ENCODE data around the gene C1orf210.
A peak's percentile ranks its signal among the peaks of the same experiment; 100 is the strongest.

Gene C1orf210

GRCh38 chr1:43277116-43277876 lies 8.1 kb downstream of the C1orf210 start:
- Histone ChIP-seq H4K91ac (ENCODE audit: low read depth, low read length, poor library complexity) (no peak overlapping the region), H2BK12ac (ENCODE audit: low read length) (no peak overlapping the region), H3K36me3 (replicated peaks in 1 of 2; ENCODE audit: control insufficient read depth in 2 of 2, insufficient read depth in 2 of 2, low read length in 2 of 2) (no peaks in the 10 kb centered on the region), H3K79me1 (ENCODE audit: low read depth, low read length) (no peaks in the 10 kb centered on the region), H3K27me3 (ENCODE audit: control insufficient read depth in 3 of 3, insufficient read depth in 3 of 3, low read depth in 1 of 3, low read length in 3 of 3) (peaks cover 0 to 2% (median 0%) of the 10 kb centered on the region in 3 experiments), H2AFZ (ENCODE audit: low read length) (no peak overlapping the region), H3K14ac (ENCODE audit: low read length) (no peak overlapping the region), H3K4me3 (ENCODE audit: low read length in 2 of 2) (peak overlapping the region in 1 of 2 donors; percentile 31), H4K8ac (ENCODE audit: low read depth, low read length) (no peak overlapping the region), H3K27ac (replicated peaks; ENCODE audit: low read length) (no peak overlapping the region), H3K4ac (ENCODE audit: low read length) (no peak overlapping the region), H2AK5ac (ENCODE audit: low read depth, low read length) (no peak overlapping the region), H3K4me1 (ENCODE audit: control insufficient read depth in 2 of 2, insufficient read depth in 1 of 2, low read depth in 1 of 2, low read length in 2 of 2) (peaks cover 4 to 5% of the 10 kb centered on the region in 2 donors), H3K18ac (ENCODE audit: low read length) (peak overlapping the region; percentile 15), H3K23ac (ENCODE audit: low read depth, low read length, poor library complexity) (no peak overlapping the region), H3K9ac (ENCODE audit: low read depth, low read length, poor library complexity) (no peak overlapping the region), H3K4me2 (ENCODE audit: insufficient read depth, low read length, poor library complexity, severe bottlenecking) (no peak overlapping the region), H2BK120ac (ENCODE audit: low read depth, low read length) (no peak overlapping the region), H2BK5ac (ENCODE audit: low read length) (no peak overlapping the region), H3K9me3 (replicated peaks in 1 of 2; ENCODE audit: control insufficient read depth in 2 of 2, insufficient read depth in 1 of 2, low read depth in 1 of 2, low read length in 2 of 2) (peaks cover 0 to 5% of the 10 kb centered on the region in 2 donors), H2BK15ac (ENCODE audit: low read length) (no peak overlapping the region)
- no CpG with 5 or more reads among the region's 7 CpGs for WGBS, 2 donors (ENCODE audit: extremely low coverage in 2 of 2, insufficient read length in 2 of 2, insufficient replicate concordance in 1 of 2)
- no peak for DNase-seq (ENCODE audit: low spot score)

GRCh38 chr1:43276673-43277072 lies 8.7 kb downstream of the C1orf210 start:
- no peak overlapping the region for H3K9ac ChIP-seq (ENCODE audit: low read depth, low read length, poor library complexity)
- no peak overlapping the region for H3K4me2 ChIP-seq (ENCODE audit: insufficient read depth, low read length, poor library complexity, severe bottlenecking)
- no CpG with 5 or more reads among the region's 7 CpGs for WGBS, 2 donors (ENCODE audit: extremely low coverage in 2 of 2, insufficient read length in 2 of 2, insufficient replicate concordance in 1 of 2)

GRCh38 chr1:43275826-43276620 lies 9.4 kb downstream of the C1orf210 start:
- H2BK12ac ChIP-seq (ENCODE audit: low read length) = no peak overlapping the region
- peak overlapping the region; percentile 41 for H2AK5ac ChIP-seq (ENCODE audit: low read depth, low read length)
- H3K23ac ChIP-seq (ENCODE audit: low read depth, low read length, poor library complexity) = peak overlapping the region; percentile 13
- WGBS, 2 donors (ENCODE audit: extremely low coverage in 2 of 2, insufficient read length in 2 of 2, insufficient replicate concordance in 1 of 2) = no CpG with 5 or more reads among the region's 12 CpGs
- H3K27ac ChIP-seq (replicated peaks; ENCODE audit: low read length) = no peak overlapping the region
- peaks cover 0 to 5% of the 10 kb centered on the region in 2 donors for H3K9me3 ChIP-seq (replicated peaks in 1 of 2; ENCODE audit: control insufficient read depth in 2 of 2, insufficient read depth in 1 of 2, low read depth in 1 of 2, low read length in 2 of 2)
- H2BK15ac ChIP-seq (ENCODE audit: low read length) = peak overlapping the region; percentile 26
- no peak overlapping the region for H3K4me3 ChIP-seq (ENCODE audit: low read length in 2 of 2)
- H2BK5ac ChIP-seq (ENCODE audit: low read length) = no peak overlapping the region
- H3K4me2 ChIP-seq (ENCODE audit: insufficient read depth, low read length, poor library complexity, severe bottlenecking) = no peak overlapping the region
- H3K4ac ChIP-seq (ENCODE audit: low read length) = no peak overlapping the region
- H2AFZ ChIP-seq (ENCODE audit: low read length) = no peak overlapping the region
- DNase-seq (ENCODE audit: low spot score) = no peak
- H3K14ac ChIP-seq (ENCODE audit: low read length) = no peak overlapping the region
- H3K36me3 ChIP-seq (replicated peaks in 1 of 2; ENCODE audit: control insufficient read depth in 2 of 2, insufficient read depth in 2 of 2, low read length in 2 of 2) = no peaks in the 10 kb centered on the region
- H3K9ac ChIP-seq (ENCODE audit: low read depth, low read length, poor library complexity) = no peak overlapping the region
- peaks cover 0 to 11% (median 0%) of the 10 kb centered on the region in 3 experiments for H3K27me3 ChIP-seq (ENCODE audit: control insufficient read depth in 3 of 3, insufficient read depth in 3 of 3, low read depth in 1 of 3, low read length in 3 of 3)
- peaks cover 3 to 7% of the 10 kb centered on the region in 2 donors for H3K4me1 ChIP-seq (ENCODE audit: control insufficient read depth in 2 of 2, insufficient read depth in 1 of 2, low read depth in 1 of 2, low read length in 2 of 2)
- no peak overlapping the region for H4K91ac ChIP-seq (ENCODE audit: low read depth, low read length, poor library complexity)
- H4K8ac ChIP-seq (ENCODE audit: low read depth, low read length) = no peak overlapping the region
- H3K79me1 ChIP-seq (ENCODE audit: low read depth, low read length) = no peaks in the 10 kb centered on the region
- H3K18ac ChIP-seq (ENCODE audit: low read length) = no peak overlapping the region
- H2BK120ac ChIP-seq (ENCODE audit: low read depth, low read length) = no peak overlapping the region

More at GRCh38 chr1:43276673-43277072, 8.7 kb downstream of the C1orf210 start:
- DNase-seq (ENCODE audit: low spot score) = no peak
- Histone ChIP-seq H3K9me3 (replicated peaks in 1 of 2; ENCODE audit: control insufficient read depth in 2 of 2, insufficient read depth in 1 of 2, low read depth in 1 of 2, low read length in 2 of 2) (peaks cover 0 to 5% of the 10 kb centered on the region in 2 donors), H2AK5ac (ENCODE audit: low read depth, low read length) (no peak overlapping the region), H2BK120ac (ENCODE audit: low read depth, low read length) (no peak overlapping the region), H2BK12ac (ENCODE audit: low read length) (no peak overlapping the region), H3K4me1 (ENCODE audit: control insufficient read depth in 2 of 2, insufficient read depth in 1 of 2, low read depth in 1 of 2, low read length in 2 of 2) (peaks cover 3% of the 10 kb centered on the region in 2 donors), H3K18ac (ENCODE audit: low read length) (no peak overlapping the region), H3K4me3 (ENCODE audit: low read length in 2 of 2) (no peak overlapping the region), H2BK15ac (ENCODE audit: low read length) (no peak overlapping the region), H3K79me1 (ENCODE audit: low read depth, low read length) (no peaks in the 10 kb centered on the region), H3K14ac (ENCODE audit: low read length) (no peak overlapping the region), H2AFZ (ENCODE audit: low read length) (no peak overlapping the region), H4K8ac (ENCODE audit: low read depth, low read length) (no peak overlapping the region), H3K4ac (ENCODE audit: low read length) (no peak overlapping the region), H2BK5ac (ENCODE audit: low read length) (no peak overlapping the region), H4K91ac (ENCODE audit: low read depth, low read length, poor library complexity) (no peak overlapping the region), H3K23ac (ENCODE audit: low read depth, low read length, poor library complexity) (no peak overlapping the region), H3K27me3 (ENCODE audit: control insufficient read depth in 3 of 3, insufficient read depth in 3 of 3, low read depth in 1 of 3, low read length in 3 of 3) (peaks cover 0 to 6% (median 0%) of the 10 kb centered on the region in 3 experiments), H3K36me3 (replicated peaks in 1 of 2; ENCODE audit: control insufficient read depth in 2 of 2, insufficient read depth in 2 of 2, low read length in 2 of 2) (no peaks in the 10 kb centered on the region), H3K27ac (replicated peaks; ENCODE audit: low read length) (no peak overlapping the region)

GRCh38 chr1:43274804-43275180 lies 10.6 kb downstream of the C1orf210 start:
- no peak overlapping the region for H2BK120ac ChIP-seq (ENCODE audit: low read depth, low read length)
- peak overlapping the region; percentile 18 for H2BK5ac ChIP-seq (ENCODE audit: low read length)
- H4K91ac ChIP-seq (ENCODE audit: low read depth, low read length, poor library complexity) = no peak overlapping the region
- no peaks in the 10 kb centered on the region for H3K36me3 ChIP-seq (replicated peaks in 1 of 2; ENCODE audit: control insufficient read depth in 2 of 2, insufficient read depth in 2 of 2, low read length in 2 of 2)
- peaks cover 0 to 5% of the 10 kb centered on the region in 2 donors for H3K9me3 ChIP-seq (replicated peaks in 1 of 2; ENCODE audit: control insufficient read depth in 2 of 2, insufficient read depth in 1 of 2, low read depth in 1 of 2, low read length in 2 of 2)
- DNase-seq (ENCODE audit: low spot score) = no peak
- peak overlapping the region; percentile 65 for H2AK5ac ChIP-seq (ENCODE audit: low read depth, low read length)
- H3K4me3 ChIP-seq (ENCODE audit: low read length in 2 of 2) = no peak overlapping the region
- no CpG with 5 or more reads among the region's 8 CpGs for WGBS, 2 donors (ENCODE audit: extremely low coverage in 2 of 2, insufficient read length in 2 of 2, insufficient replicate concordance in 1 of 2)
- H3K14ac ChIP-seq (ENCODE audit: low read length) = no peak overlapping the region
- no peak overlapping the region for H2BK12ac ChIP-seq (ENCODE audit: low read length)
- H3K23ac ChIP-seq (ENCODE audit: low read depth, low read length, poor library complexity) = no peak overlapping the region
- H3K79me1 ChIP-seq (ENCODE audit: low read depth, low read length) = no peaks in the 10 kb centered on the region
- H3K4ac ChIP-seq (ENCODE audit: low read length) = no peak overlapping the region
- H3K18ac ChIP-seq (ENCODE audit: low read length) = no peak overlapping the region
- peaks cover 0 to 19% (median 0%) of the 10 kb centered on the region in 3 experiments for H3K27me3 ChIP-seq (ENCODE audit: control insufficient read depth in 3 of 3, insufficient read depth in 3 of 3, low read depth in 1 of 3, low read length in 3 of 3)
- H3K9ac ChIP-seq (ENCODE audit: low read depth, low read length, poor library complexity) = no peak overlapping the region
- H4K8ac ChIP-seq (ENCODE audit: low read depth, low read length) = no peak overlapping the region
- peaks cover 0 to 8% of the 10 kb centered on the region in 2 donors for H3K4me1 ChIP-seq (ENCODE audit: control insufficient read depth in 2 of 2, insufficient read depth in 1 of 2, low read depth in 1 of 2, low read length in 2 of 2)
- H2AFZ ChIP-seq (ENCODE audit: low read length) = peak overlapping the region; percentile 73
- H3K4me2 ChIP-seq (ENCODE audit: insufficient read depth, low read length, poor library complexity, severe bottlenecking) = no peak overlapping the region
- H2BK15ac ChIP-seq (ENCODE audit: low read length) = no peak overlapping the region
- H3K27ac ChIP-seq (replicated peaks; ENCODE audit: low read length) = no peak overlapping the region
